IMR-90 (cell line): ENCODE data around the gene MGLL.

Experiments
- CTCF ChIP-seq: conservative IDR thresholded peaks from 2 replicates; pipeline ENCODE4 v1.5.1; 2012; ENCODE audit warnings: mild to moderate bottlenecking, low read depth, low read length, improper control_type of control experiment
- ELK1 ChIP-seq: fragments of 150-350 bp; IDR thresholded peaks from 2 replicates; pipeline ENCODE4 v1.6.1; 2016; ENCODE audit warnings: low read depth, mild to moderate bottlenecking, low read length, moderate library complexity, borderline replicate concordance
- MAZ ChIP-seq: IDR thresholded peaks from 2 replicates; pipeline ENCODE4 v1.6.1; 2012; ENCODE audit warnings: low read depth, mild to moderate bottlenecking, low read length, improper control_type of control experiment, moderate library complexity, borderline replicate concordance
- MXI1 ChIP-seq: IDR thresholded peaks from 2 replicates; pipeline ENCODE4 v1.6.1; 2012; ENCODE audit warnings: low read depth, mild to moderate bottlenecking, low read length, moderate library complexity, borderline replicate concordance
- POLR2A ChIP-seq: IDR thresholded peaks from 2 replicates; pipeline ENCODE4 v1.6.1; 2012; ENCODE audit warnings: mild to moderate bottlenecking, low read depth, low read length
- RFX5 ChIP-seq: IDR thresholded peaks from 2 replicates; pipeline ENCODE4 v1.8.0; 2012; ENCODE audit warnings: low read depth, mild to moderate bottlenecking, low read length, moderate library complexity
- USF2 ChIP-seq: fragments of 150-350 bp; IDR thresholded peaks from 2 replicates; pipeline ENCODE4 v1.6.1; 2017; ENCODE audit warnings: mild to moderate bottlenecking, antibody characterized with exemption, low read length, low read depth

- TF ChIP-seq CTCF, result no peak
- TF ChIP-seq MAZ, result peak; percentile 73
- TF ChIP-seq USF2, result peak; percentile 17; the same call in 1 of the 2 replicates
- peak; percentile 31; the same call in 1 of the 2 replicates for TF ChIP-seq POLR2A
- TF ChIP-seq ELK1, result no peak
- no peak for TF ChIP-seq RFX5
- no peak for TF ChIP-seq MXI1
These were observed 46.8 kb downstream of the MGLL start for GRCh38 chr3:127775398-127776109.
